Loucy (cell line): ENCODE measurements around the gene POLR3B.

Experiments used
- CTCF ChIP-seq: fragments of 200-600 bp; sonication (generic); conservative IDR thresholded peaks from 2 replicates; pipeline ENCODE4 v1.5.1; 2014; ENCODE audit warnings: mild to moderate bottlenecking, antibody characterized with exemption, low read length
- EZH2phosphoT487 ChIP-seq: fragments of 200-600 bp; IDR thresholded peaks from 2 replicates; pipeline ENCODE4 v1.6.1; 2018; ENCODE audit warnings: antibody characterized with exemption, mild to moderate bottlenecking, moderate library complexity, borderline replicate concordance

GRCh38 chr12:106511365-106511764, 153.8 kb downstream of the POLR3B start:
- no peak for TF ChIP-seq CTCF
- TF ChIP-seq EZH2phosphoT487: no peak
